ENCODE results near the gene PRKACG. TPM values are rescaled to one million over a fixed set of nuclear protein-coding genes. Genes with fewer than 3 reads are reported as not detected.
"Not testable (repeated sequence)": the region's sequence is repeated elsewhere in the genome, so short reads cannot be mapped to it uniquely, and the experiment has no call there.

Gene PRKACG
- total and polyA plus RNA-seq, 2 of the 8 experiments (the other 6 are each of a cell fraction or from before 2014, with no cell fraction given): not detected

DNA sequence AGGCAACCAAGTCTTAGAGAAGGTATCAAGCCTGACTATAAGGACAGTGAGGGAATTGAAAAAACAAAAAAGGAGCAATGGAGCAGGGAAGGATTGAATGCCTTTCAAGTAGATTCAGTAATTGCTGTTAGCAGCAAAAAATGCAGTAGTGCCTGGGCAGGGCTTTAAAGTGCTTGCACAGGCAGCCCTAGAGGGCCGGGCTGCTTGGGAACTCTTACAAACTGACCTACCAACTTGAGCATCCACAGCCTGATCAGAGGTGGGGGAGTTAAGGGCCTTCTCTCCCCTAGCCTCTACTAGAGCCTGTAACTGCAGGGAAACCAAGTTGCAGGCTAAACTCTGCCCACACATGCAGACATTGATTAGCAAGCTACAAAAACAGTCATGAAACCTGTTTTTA, 41.1 kb upstream of the PRKACG start (continued):
- TF ChIP-seq TAF1 (IDR thresholded peaks at IDR 0.05; ENCODE audit: low read depth, low read length) (no peak), KDM1A (IDR thresholded peaks at IDR 0.05; ENCODE audit: borderline replicate concordance, low read length) (no peak), FOSL1 (IDR thresholded peaks at IDR 0.05; ENCODE audit: insufficient read depth, low read depth, low read length) (no peak), KDM4A (IDR thresholded peaks at IDR 0.05; ENCODE audit: low read depth, low read length, severe bottlenecking) (no peak), TCF12 (IDR thresholded peaks at IDR 0.05; ENCODE audit: low read depth, low read length) (no peak), TEAD4 (IDR thresholded peaks at IDR 0.05; ENCODE audit: low read depth, low read length) (no peak), EZH2 (IDR thresholded peaks at IDR 0.05; ENCODE audit: low read depth, low read length, severe bottlenecking) (no peak), MAFK (IDR thresholded peaks at IDR 0.05; ENCODE audit: low read depth, low read length) (no peak), HDAC2 (IDR thresholded peaks at IDR 0.05; ENCODE audit: borderline replicate concordance in 1 of 2, low read depth in 2 of 2, low read length in 2 of 2) (no peak)

DNA sequence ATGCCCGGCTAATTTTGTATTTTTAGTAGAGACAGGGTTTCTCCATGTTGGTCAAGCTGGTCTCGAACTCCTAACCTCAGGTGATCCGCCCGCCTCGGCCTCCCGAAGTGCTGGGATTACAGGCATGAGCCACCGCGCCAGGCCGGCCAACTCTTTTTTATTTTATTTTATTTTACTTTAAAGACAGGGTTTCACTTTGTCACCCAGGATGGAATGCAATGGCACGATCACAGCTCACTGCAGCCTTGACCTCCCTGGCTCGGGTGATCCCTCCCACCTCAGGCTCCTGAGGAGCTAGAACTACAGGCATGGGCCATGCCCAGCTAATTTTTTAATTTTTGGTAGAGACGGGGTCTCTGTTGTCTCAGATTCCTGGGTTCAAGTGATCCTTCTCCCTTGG, 37.0 kb upstream of the PRKACG start:
- 96% methylated on average over 12 of the region's 12 CpGs; no CpG with 5 or more reads in 1 of the 2 experiments for WGBS, 2 experiments (ENCODE audit: extremely low coverage in 1 of 2, insufficient coverage in 1 of 2, insufficient read length in 1 of 2, insufficient replicate concordance in 2 of 2, low coverage in 1 of 2, low lambda C conversion rate in 2 of 2, missing lambda C conversion rate in 1 of 2)
- H4K20me1 ChIP-seq (replicated peaks in 1 of 2; ENCODE audit: control insufficient read depth in 1 of 2, insufficient read depth in 2 of 2, low read length in 2 of 2); H3K4me1 ChIP-seq (replicated peaks in 1 of 4; ENCODE audit: control insufficient read depth in 3 of 4, insufficient read depth in 4 of 4, low read length in 3 of 4); H3K18ac ChIP-seq (ENCODE audit: extremely low read depth, low read length); DNase-seq (ENCODE audit: low read depth in 1 of 2, low spot score in 2 of 2); H4K5ac ChIP-seq (ENCODE audit: insufficient read length, low read depth, low read length); H3K14ac ChIP-seq (ENCODE audit: insufficient read length); H3K23ac ChIP-seq (ENCODE audit: insufficient read length); H3K56ac ChIP-seq (replicated peaks; ENCODE audit: insufficient read length, low read depth, low read length); H2BK20ac ChIP-seq (ENCODE audit: low read length); H3K9ac ChIP-seq (replicated peaks in 1 of 4; ENCODE audit: extremely low read depth in 1 of 4, low read depth in 3 of 4, low read length in 3 of 4); H2BK120ac ChIP-seq (replicated peaks; ENCODE audit: low read depth, low read length); H4K8ac ChIP-seq (ENCODE audit: extremely low read depth, insufficient read depth, low read length); H2BK15ac ChIP-seq (ENCODE audit: low read length); H2AFZ ChIP-seq (ENCODE audit: low read length); H2AK5ac ChIP-seq (ENCODE audit: low read depth, low read length); H3K79me1 ChIP-seq (ENCODE audit: low read depth, low read length); H3K9me3 ChIP-seq (ENCODE audit: insufficient read depth in 2 of 2, low read depth in 1 of 2, low read length in 1 of 2); H3K27me3 ChIP-seq (replicated peaks in 1 of 4; ENCODE audit: control insufficient read depth in 3 of 4, extremely low read depth in 1 of 4, insufficient read depth in 3 of 4, low read length in 3 of 4); FAIRE-seq; H2BK12ac ChIP-seq (ENCODE audit: low read depth, low read length); H3K4ac ChIP-seq (replicated peaks; ENCODE audit: insufficient read length, low read depth, low read length); H2BK5ac ChIP-seq (ENCODE audit: low read depth, low read length); H3K23me2 ChIP-seq (ENCODE audit: low read depth, low read length); H4K91ac ChIP-seq (replicated peaks; ENCODE audit: insufficient read length, low read length); H3K27ac ChIP-seq (ENCODE audit: low read depth, low read length); H3K4me2 ChIP-seq (ENCODE audit: insufficient read depth in 1 of 2, low read depth in 2 of 2, low read length in 2 of 2); POLR2A ChIA-PET (ENCODE audit: partially characterized antibody); H3K4me3 ChIP-seq (ENCODE audit: extremely low read depth in 1 of 4, insufficient read depth in 2 of 4, low read depth in 3 of 4, low read length in 4 of 4): not testable (repeated sequence)
- peaks cover 0 to 11% of the 10 kb centered on the region in 2 experiments; a peak in 2 of 4 replicates for H3K79me2 ChIP-seq (ENCODE audit: control insufficient read depth in 1 of 2, insufficient read depth in 2 of 2, low read length in 2 of 2)
- peaks cover 15 to 28% (median 16%) of the 10 kb centered on the region in 4 experiments for H3K36me3 ChIP-seq (ENCODE audit: control insufficient read depth in 2 of 4, insufficient read depth in 4 of 4, low read length in 3 of 4)
- CTCF ChIA-PET (ENCODE audit: partially characterized antibody): interaction anchor here (0.8 to 10.8 kb wide), 4 partner anchors 19 to 167 kb away, joined by 3 to 100 read pairs (median 3); no protein-coding TSS in a partner anchor

All from H1 (cell line).